ENCODE results near the gene INSL4. TPM values are rescaled to one million over a fixed set of nuclear protein-coding genes. Genes with fewer than 3 reads are reported as not detected.

INSL4 gene
- total and polyA plus RNA-seq, 2 of the 4 experiments (the other 2 are of a cell fraction): 0.03 TPM; not detected in 1

GRCh38 chr9:5186416-5187169 lies 44.6 kb upstream of the INSL4 start (continued):
- TF ChIP-seq CTCF (conservative IDR thresholded peaks at IDR 0.05; ENCODE audit: low read depth, low read length): peak; percentile 82
- no peak for TF ChIP-seq POLR2A (IDR thresholded peaks at IDR 0.05; ENCODE audit: low read depth, low read length)
